Transverse colon (tissue), 4 donors: ENCODE measurements around the gene POLR3A.

Source experiments
- EP300 ChIP-seq: sonication (generic); formaldehyde crosslinking; IDR thresholded peaks from one replicate; pipeline ENCODE4 v1.6.1; 2017; ENCODE audit warnings: antibody characterized with exemption, low read depth
- POLR2A ChIP-seq: fragments of 450-650 bp; IDR thresholded peaks from one replicate; pipeline ENCODE4 v1.6.1; 2016; ENCODE audit warnings: antibody characterized with exemption, mild to moderate bottlenecking, moderate library complexity
- POLR2AphosphoS5 ChIP-seq, 3 donors: sonication (generic); formaldehyde crosslinking; IDR thresholded peaks; one replicate each; pipeline ENCODE4 v1.6.1; 2016; ENCODE audit warnings: antibody characterized with exemption in 3 of 3
- TF ChIP-seq, protein P1 (sequence below), 5 experiments: fragments of 200-600 bp in 3 of 5; fragments of 450-650 bp in 2 of 5; sonication (generic) in 3 of 5; IDR thresholded peaks; 1 replicate in 2 of 5; 2 replicates in 3 of 5; pipeline ENCODE4 v1.5.1; 2016 to 2017; ENCODE audit warnings: antibody characterized with exemption in 5 of 5, inconsistent platforms in 3 of 5, mild to moderate bottlenecking in 2 of 5, moderate library complexity in 1 of 5

DNA sequence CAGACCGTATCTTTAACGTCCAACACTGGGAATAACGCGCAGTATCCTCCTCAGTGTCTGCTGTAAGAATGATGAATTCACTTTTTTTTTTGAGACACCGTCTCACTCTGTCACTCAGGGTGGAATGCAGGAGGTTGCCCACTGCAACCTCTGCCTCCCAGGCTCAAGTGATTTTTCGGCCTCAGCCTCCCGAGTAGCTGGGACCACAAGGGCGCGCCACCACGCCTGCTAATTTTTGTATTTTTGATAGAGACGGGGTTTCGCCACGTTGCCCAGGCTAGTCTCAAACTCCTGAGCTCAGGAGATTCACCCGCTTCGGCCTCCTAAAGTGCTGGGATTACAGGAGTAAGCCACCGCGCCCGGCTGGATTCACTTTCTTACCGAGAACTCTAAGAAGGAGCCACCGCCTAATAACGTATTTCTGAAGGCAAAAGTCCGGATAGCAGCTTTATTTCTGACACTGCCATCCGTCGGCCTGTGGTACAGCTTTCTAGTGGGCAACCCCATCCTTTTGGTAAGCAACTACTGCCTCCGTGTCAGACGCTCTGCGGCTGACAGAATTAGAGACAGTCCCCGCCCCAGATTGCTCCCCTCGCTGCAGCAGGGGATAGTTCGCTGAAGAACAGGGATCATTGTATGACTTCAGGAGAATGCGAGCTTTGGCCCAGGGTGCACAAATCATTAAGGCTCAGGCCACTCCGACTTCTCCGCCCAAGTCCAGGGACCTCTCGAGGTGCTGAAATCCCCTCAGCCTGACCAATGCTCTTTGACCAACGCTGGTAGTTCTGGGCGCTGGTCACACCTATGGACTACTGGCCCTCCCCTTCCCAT is 662 bp downstream of the POLR3A start:
- TF ChIP-seq, protein P1, sequence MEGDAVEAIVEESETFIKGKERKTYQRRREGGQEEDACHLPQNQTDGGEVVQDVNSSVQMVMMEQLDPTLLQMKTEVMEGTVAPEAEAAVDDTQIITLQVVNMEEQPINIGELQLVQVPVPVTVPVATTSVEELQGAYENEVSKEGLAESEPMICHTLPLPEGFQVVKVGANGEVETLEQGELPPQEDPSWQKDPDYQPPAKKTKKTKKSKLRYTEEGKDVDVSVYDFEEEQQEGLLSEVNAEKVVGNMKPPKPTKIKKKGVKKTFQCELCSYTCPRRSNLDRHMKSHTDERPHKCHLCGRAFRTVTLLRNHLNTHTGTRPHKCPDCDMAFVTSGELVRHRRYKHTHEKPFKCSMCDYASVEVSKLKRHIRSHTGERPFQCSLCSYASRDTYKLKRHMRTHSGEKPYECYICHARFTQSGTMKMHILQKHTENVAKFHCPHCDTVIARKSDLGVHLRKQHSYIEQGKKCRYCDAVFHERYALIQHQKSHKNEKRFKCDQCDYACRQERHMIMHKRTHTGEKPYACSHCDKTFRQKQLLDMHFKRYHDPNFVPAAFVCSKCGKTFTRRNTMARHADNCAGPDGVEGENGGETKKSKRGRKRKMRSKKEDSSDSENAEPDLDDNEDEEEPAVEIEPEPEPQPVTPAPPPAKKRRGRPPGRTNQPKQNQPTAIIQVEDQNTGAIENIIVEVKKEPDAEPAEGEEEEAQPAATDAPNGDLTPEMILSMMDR (IDR thresholded peaks at IDR 0.05): no peak
- TF ChIP-seq POLR2A: no peak
- no peak for TF ChIP-seq POLR2AphosphoS5 (IDR thresholded peaks at IDR 0.05)
- TF ChIP-seq EP300: no peak
